K562 (cell line): ENCODE data around the gene ATP6V1G2. TPM values are rescaled to one million over a fixed set of nuclear protein-coding genes. Genes with fewer than 3 reads are reported as not detected.

Source experiments
- ARID3B ChIP-seq: fragments of 250-450 bp; sonication (Bioruptor Pico); IDR thresholded peaks from 2 replicates; pipeline ENCODE4 v1.4.0; 2020; ENCODE audit warnings: borderline replicate concordance
- BRD4 ChIP-seq: fragments of 200-600 bp; sonication (generic); IDR thresholded peaks from 2 replicates; pipeline ENCODE4 v1.6.1; 2017; ENCODE audit warnings: inconsistent platforms
- BRF2 ChIP-seq: IDR thresholded peaks from 3 replicates; pipeline ENCODE4 v1.6.1; 2011; ENCODE audit warnings: borderline replicate concordance, mild to moderate bottlenecking; ENCODE audit not compliant: insufficient read length, insufficient read depth
- CBFB ChIP-seq: sonication (generic); formaldehyde crosslinking; IDR thresholded peaks from 2 replicates; pipeline ENCODE4 v1.4.0; 2020; ENCODE audit warnings: mild to moderate bottlenecking, missing genetic modification reagents
- CREB3L1 ChIP-seq: fragments of 450-650 bp; IDR thresholded peaks from 2 replicates; pipeline ENCODE4 v1.6.1; 2014; ENCODE audit warnings: low read depth, mild to moderate bottlenecking, moderate library complexity, borderline replicate concordance
- FOXA3 ChIP-seq, 2 experiments: fragments of 450-650 bp in 1 of 2; sonication (generic) in 1 of 2; formaldehyde crosslinking; IDR thresholded peaks in 1 of 2; conservative IDR thresholded peaks in 1 of 2; 2 replicates each; pipeline versions ENCODE4 v1.4.0 to v1.8.0; 2020 to 2022; ENCODE audit warnings: mild to moderate bottlenecking in 2 of 2, missing genetic modification reagents in 1 of 2
- GABPB1 ChIP-seq: sonication (generic); formaldehyde crosslinking; IDR thresholded peaks from 2 replicates; pipeline ENCODE4 v1.8.0; 2022; ENCODE audit warnings: mild to moderate bottlenecking, missing genetic modification reagents
- GATAD2A ChIP-seq: fragments of 450-650 bp; IDR thresholded peaks from 2 replicates; pipeline ENCODE4 v1.6.1; 2017
- HDGF ChIP-seq: fragments of 450-650 bp; IDR thresholded peaks from 2 replicates; pipeline ENCODE4 v1.6.1; 2016
- IRF9 ChIP-seq: fragments of 450-650 bp; IDR thresholded peaks from 2 replicates; pipeline ENCODE4 v1.6.1; 2016; ENCODE audit warnings: missing biosample characterization, missing genetic modification characterization
- KDM4B ChIP-seq, 2 experiments: fragments of 450-650 bp in 1 of 2; sonication (generic) in 1 of 2; IDR thresholded peaks; 2 replicates each; pipeline ENCODE4 v1.6.1; 2016 to 2017; ENCODE audit warnings: borderline replicate concordance in 2 of 2, antibody characterized with exemption in 1 of 2, low read depth in 1 of 2, mild to moderate bottlenecking in 1 of 2
- KDM5B ChIP-seq: fragments of 200-600 bp; sonication (generic); IDR thresholded peaks from 2 replicates; pipeline ENCODE4 v1.6.1; 2012; ENCODE audit warnings: low read depth, mild to moderate bottlenecking, moderate library complexity, low read length, control low read depth, inconsistent platforms; ENCODE audit not compliant: insufficient replicate concordance
- PTBP1 ChIP-seq: fragments of 200-400 bp; formaldehyde crosslinking; IDR thresholded peaks from 2 replicates; pipeline ENCODE4 v1.6.1; 2017; ENCODE audit warnings: low read depth, low read length
- STAT5B ChIP-seq: fragments of 250-450 bp; sonication (Bioruptor Pico); IDR thresholded peaks from 2 replicates; pipeline ENCODE4 v1.8.0; 2021; ENCODE audit warnings: mild to moderate bottlenecking, inconsistent platforms
- TCF3 ChIP-seq: sonication (generic); formaldehyde crosslinking; IDR thresholded peaks from 2 replicates; pipeline ENCODE4 v1.4.0; 2020; ENCODE audit warnings: mild to moderate bottlenecking, missing genetic modification reagents
- ZBTB1 ChIP-seq: sonication (generic); formaldehyde crosslinking; IDR thresholded peaks from 2 replicates; pipeline ENCODE4 v1.8.1; 2023; ENCODE audit warnings: missing genetic modification reagents, low read depth, mild to moderate bottlenecking, borderline replicate concordance
- ZNF274 ChIP-seq: IDR thresholded peaks from 2 replicates; pipeline ENCODE4 v1.6.1; 2011; ENCODE audit warnings: low read depth, mild to moderate bottlenecking, low read length, moderate library complexity, borderline replicate concordance
- ZNF324 ChIP-seq: fragments of 250-450 bp; sonication (Bioruptor Pico); IDR thresholded peaks from 2 replicates; pipeline ENCODE4 v1.4.0; 2020; ENCODE audit warnings: mild to moderate bottlenecking
- ZNF583 ChIP-seq: fragments of 250-450 bp; sonication (Bioruptor Pico); IDR thresholded peaks from 2 replicates; pipeline ENCODE4 v1.4.0; 2020
- ZNF589 ChIP-seq: fragments of 200-800 bp; sonication (Bioruptor generic); IDR thresholded peaks from 2 replicates; pipeline ENCODE4 v1.6.1; 2016; ENCODE audit warnings: low read depth, missing genetic modification characterization, missing compliant biosample characterization
- ZNF644 ChIP-seq: fragments of 200-800 bp; sonication (Bioruptor generic); IDR thresholded peaks from 2 replicates; pipeline ENCODE4 v1.6.1; 2016; ENCODE audit warnings: low read depth, missing genetic modification characterization, missing compliant biosample characterization
- ZZZ3 ChIP-seq: fragments of 450-650 bp; IDR thresholded peaks from 2 replicates; pipeline ENCODE4 v1.6.1; 2016; ENCODE audit warnings: antibody characterized with exemption, mild to moderate bottlenecking, moderate library complexity
- polyA plus RNA-seq, 8 experiments: library from polyadenylated mRNA; depleted of rRNA in 4 of 8; stranded (reverse) in 5 of 8; unstranded in 3 of 8; fragments of >200 nt; fragmentation: Nextera tagmentation in 2 of 8; fragmentation: Illumina TruSeq in 1 of 8; extraction: Ambion mirVana in 2 of 8; extraction: Trizol in 1 of 8; gene quantifications; 2 replicates each; pipeline versions ENCODE4 v1.2.1 to v1.2.3, GENCODE V29; 2011 to 2014; ENCODE audit warnings: inconsistent platforms in 1 of 8, missing spikeins in 1 of 8
- total RNA-seq, 7 experiments: library from RNA; depleted of rRNA in 6 of 7; stranded (reverse); fragments of >200 nt in 6 of 7; fragmentation: Illumina TruSeq in 2 of 7; extraction: Trizol in 2 of 7; gene quantifications; 2 replicates each; pipeline versions ENCODE4 v1.2.1 to v1.2.3, GENCODE V29; 2011 to 2021; ENCODE audit warnings: low replicate concordance in 1 of 7

Gene ATP6V1G2
- total and polyA plus RNA-seq, 9 of the 15 experiments (the other 6 are each of a cell fraction or from before 2014, with no cell fraction given), result 0.14 to 1.5 (median 0.33) TPM

- TF ChIP-seq PTBP1 (no peak), IRF9 (tag) (no peak), ZBTB1 (CRISPR knock-in tag) (peak; percentile 38; the same call in 1 of the 2 replicates), CBFB (CRISPR knock-in tag) (peak; percentile 89), ZNF583 (CRISPR knock-in tag) (peak; percentile 27; the same call in 1 of the 2 replicates), KDM4B (IDR thresholded peaks at IDR 0.05; ENCODE audit: borderline replicate concordance in 2 of 2, low read depth in 1 of 2) (no peak), GABPB1 (CRISPR knock-in tag) (0 out of 2 replicates have a peak, but pooled peaks have one; percentile 20), ZNF589 (CRISPR knock-in tag) (no peak), FOXA3 (CRISPR knock-in tag; conservative IDR thresholded peaks at IDR 0.05 in 1 of 2, IDR thresholded peaks at IDR 0.05 in 1 of 2) (peak in 1 of 2 experiments; percentile 56; a peak in 1 of 4 replicates), ZNF324 (CRISPR knock-in tag) (peak; percentile 19; the same call in 1 of the 2 replicates), ZNF274 (no peak; the same call in 1 of the 2 replicates), ARID3B (CRISPR knock-in tag) (no peak), KDM5B (peak; percentile 41), ZZZ3 (0 out of 2 replicates have a peak, but pooled peaks have one; percentile 5), BRD4 (0 out of 2 replicates have a peak, but pooled peaks have one; percentile 45), STAT5B (CRISPR knock-in tag) (no peak), CREB3L1 (peak; percentile 50; the same call in 1 of the 2 replicates), HDGF (0 out of 2 replicates have a peak, but pooled peaks have one; percentile 77), TCF3 (CRISPR knock-in tag) (0 out of 2 replicates have a peak, but pooled peaks have one; percentile 4), GATAD2A (0 out of 2 replicates have a peak, but pooled peaks have one; percentile 66), ZNF644 (tag) (0 out of 2 replicates have a peak, but pooled peaks have one; percentile 70), BRF2 (no peak)
Measured at GRCh38 chr6:31547727-31548543, 1.5 kb upstream of the ATP6V1G2 start (continued).
